ENCODE results near the gene GBF1. TPM values are rescaled to one million over a fixed set of nuclear protein-coding genes. Genes with fewer than 3 reads are reported as not detected.
A peak's percentile ranks its signal among the peaks of the same experiment; 100 is the strongest.

The GBF1 gene
- total and polyA plus RNA-seq, 2 of the 13 experiments (the other 11 are each of a cell fraction or from before 2014, with no cell fraction given) = 17.1 to 21.9 TPM

- TF ChIP-seq ZNF614 (CRISPR knock-in tag; IDR thresholded peaks at IDR 0.05; ENCODE audit: borderline replicate concordance) (peak; percentile 49; the same call in 1 of the 2 replicates), YEATS4 (CRISPR knock-in tag; IDR thresholded peaks at IDR 0.05; ENCODE audit: borderline replicate concordance) (peak; percentile 89), ATF7 (IDR thresholded peaks at IDR 0.05) (no peak), ATF7 (CRISPR knock-in tag; IDR thresholded peaks at IDR 0.05) (no peak), ZNF12 (CRISPR knock-in tag; IDR thresholded peaks at IDR 0.05) (no peak), FOSL1 (CRISPR knock-in tag; IDR thresholded peaks at IDR 0.05; ENCODE audit: borderline replicate concordance) (0 out of 2 replicates have a peak, but pooled peaks have one; percentile 27), KDM2A (CRISPR knock-in tag; IDR thresholded peaks at IDR 0.05; ENCODE audit: borderline replicate concordance, low read depth) (peak; percentile 84), ZSCAN22 (CRISPR knock-in tag; IDR thresholded peaks at IDR 0.05) (no peak), CEBPG (CRISPR knock-in tag; IDR thresholded peaks at IDR 0.05) (0 out of 2 replicates have a peak, but pooled peaks have one; percentile 7), KMT2B (CRISPR knock-in tag; IDR thresholded peaks at IDR 0.05) (peak; percentile 18; the same call in 1 of the 2 replicates), NAIF1 (CRISPR knock-in tag; IDR thresholded peaks at IDR 0.05; ENCODE audit: borderline replicate concordance) (peak; percentile 86), MAX (IDR thresholded peaks at IDR 0.05) (peak; percentile 38), ZNF678 (CRISPR knock-in tag; IDR thresholded peaks at IDR 0.05) (no peak), ZNF441 (CRISPR knock-in tag; IDR thresholded peaks at IDR 0.05; ENCODE audit: borderline replicate concordance) (peak; percentile 86; the same call in 1 of the 2 replicates), RXRB (CRISPR knock-in tag; IDR thresholded peaks at IDR 0.05; ENCODE audit: borderline replicate concordance) (no peak), SPEN (CRISPR knock-in tag; IDR thresholded peaks at IDR 0.05; ENCODE audit: low read depth) (peak; percentile 46), ZNF773 (CRISPR knock-in tag; IDR thresholded peaks at IDR 0.05; ENCODE audit: borderline replicate concordance) (0 out of 2 replicates have a peak, but pooled peaks have one; percentile 20), POGZ (CRISPR knock-in tag; IDR thresholded peaks at IDR 0.05) (0 out of 2 replicates have a peak, but pooled peaks have one; percentile 40), THAP7 (CRISPR knock-in tag; IDR thresholded peaks at IDR 0.05) (0 out of 2 replicates have a peak, but pooled peaks have one; percentile 41), CREB1 (IDR thresholded peaks at IDR 0.05) (peak; percentile 96), CREB1 (CRISPR knock-in tag; IDR thresholded peaks at IDR 0.05) (peak; percentile 98), MTA3 (CRISPR knock-in tag; IDR thresholded peaks at IDR 0.05) (no peak), ZNF589 (CRISPR knock-in tag; conservative IDR thresholded peaks at IDR 0.05) (no peak), ATF1 (CRISPR knock-in tag; IDR thresholded peaks at IDR 0.05) (peak; percentile 98), IRF2 (CRISPR knock-in tag; IDR thresholded peaks at IDR 0.05) (peak; percentile 37), NR3C1 (CRISPR knock-in tag; IDR thresholded peaks at IDR 0.05) (no peak), KDM5A (IDR thresholded peaks at IDR 0.05; ENCODE audit: borderline replicate concordance, low read length) (no peak; the same call in 1 of the 2 replicates), ZNF101 (CRISPR knock-in tag; IDR thresholded peaks at IDR 0.05; ENCODE audit: borderline replicate concordance, low read depth) (no peak), ZNF331 (CRISPR knock-in tag; IDR thresholded peaks at IDR 0.05) (no peak), ZNF598 (CRISPR knock-in tag; IDR thresholded peaks at IDR 0.05; ENCODE audit: borderline replicate concordance) (no peak), HDAC2 (CRISPR knock-in tag; IDR thresholded peaks at IDR 0.05) (no peak; the same call in 1 of the 2 replicates), E2F2 (CRISPR knock-in tag; IDR thresholded peaks at IDR 0.05; ENCODE audit: borderline replicate concordance) (0 out of 2 replicates have a peak, but pooled peaks have one; percentile 32)
Observed at GRCh38 chr10:102394079-102394800, 148.9 kb downstream of the GBF1 start (continued).
